ELR (cell line): ENCODE results near the gene HOXD11.
A peak's percentile ranks its signal among the peaks of the same experiment; 100 is the strongest.

Source experiments
- DNase-seq: peaks from one replicate; pipeline ENCODE4 v3.0.0-alpha.2; 2015; ENCODE audit warnings: low read depth

The HOXD11 gene

DNA sequence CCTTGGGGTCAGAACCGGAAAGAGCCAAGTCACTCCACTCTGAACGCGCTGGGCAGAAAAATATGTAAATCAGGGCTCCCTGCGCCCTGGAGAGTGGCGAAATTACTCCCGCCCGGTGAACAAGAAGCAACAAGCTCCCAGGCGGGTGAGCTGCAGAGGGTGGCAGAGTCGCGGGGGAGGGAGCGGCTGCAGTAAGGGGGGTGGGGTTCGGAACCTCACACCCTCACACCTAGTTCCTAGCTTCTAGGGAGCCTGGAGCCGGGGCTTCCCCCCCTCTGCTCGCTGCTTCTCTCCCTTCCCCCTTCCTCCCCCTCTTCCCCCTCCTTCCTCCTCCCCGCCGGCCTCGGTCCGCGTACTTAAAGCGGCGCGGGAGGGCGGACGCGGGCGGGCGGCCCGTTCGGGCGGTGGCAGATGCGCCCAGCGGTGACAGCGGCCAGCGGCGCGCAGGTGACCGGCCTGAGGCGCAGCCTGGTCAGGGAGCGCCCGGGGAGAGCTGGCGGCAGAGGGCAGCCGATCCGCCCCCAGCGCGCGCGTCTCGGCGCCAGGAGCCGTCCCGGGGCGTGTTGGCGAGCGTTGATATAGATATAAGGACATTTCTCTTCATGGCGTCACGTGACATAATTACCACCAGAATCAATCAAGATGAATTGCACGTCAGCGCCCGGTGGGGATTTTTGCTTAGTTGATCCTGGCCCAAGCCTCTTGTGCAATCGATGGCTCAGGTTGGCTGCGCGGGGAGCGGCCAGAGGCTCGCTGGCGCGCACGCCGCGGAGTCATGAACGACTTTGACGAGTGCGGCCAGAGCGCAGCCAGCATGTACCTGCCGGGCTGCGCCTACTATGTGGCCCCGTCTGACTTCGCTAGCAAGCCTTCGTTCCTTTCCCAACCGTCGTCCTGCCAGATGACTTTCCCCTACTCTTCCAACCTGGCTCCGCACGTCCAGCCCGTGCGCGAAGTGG lies at the start of gene HOXD11:
Gene HOXD11, plus strand, starts transcription at position 700 of the 959 bp plus-strand sequence. Its CDS starts 76 bp downstream, at position 776.
- DNase-seq: peak; percentile 38

DNA sequence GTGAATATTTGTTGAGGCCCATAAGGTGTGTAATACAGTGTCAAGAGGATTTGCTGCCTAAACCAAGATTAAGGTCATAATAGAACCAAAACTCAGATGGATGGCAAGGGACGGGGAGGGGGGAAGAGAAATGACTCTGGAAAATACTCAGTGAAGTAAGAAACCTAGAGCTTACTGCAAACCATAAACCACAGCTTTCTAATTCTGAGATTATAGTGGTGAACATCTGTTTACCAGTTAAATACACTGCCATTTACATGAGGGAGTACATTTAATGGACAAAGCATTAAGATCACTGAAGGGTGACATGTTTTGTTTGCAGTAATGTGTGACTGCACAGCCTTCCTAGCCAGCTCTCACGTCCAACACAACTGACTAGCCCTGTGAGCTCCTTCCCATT lies 43.1 kb upstream of the HOXD11 start:
- DNase-seq: no peak

DNA sequence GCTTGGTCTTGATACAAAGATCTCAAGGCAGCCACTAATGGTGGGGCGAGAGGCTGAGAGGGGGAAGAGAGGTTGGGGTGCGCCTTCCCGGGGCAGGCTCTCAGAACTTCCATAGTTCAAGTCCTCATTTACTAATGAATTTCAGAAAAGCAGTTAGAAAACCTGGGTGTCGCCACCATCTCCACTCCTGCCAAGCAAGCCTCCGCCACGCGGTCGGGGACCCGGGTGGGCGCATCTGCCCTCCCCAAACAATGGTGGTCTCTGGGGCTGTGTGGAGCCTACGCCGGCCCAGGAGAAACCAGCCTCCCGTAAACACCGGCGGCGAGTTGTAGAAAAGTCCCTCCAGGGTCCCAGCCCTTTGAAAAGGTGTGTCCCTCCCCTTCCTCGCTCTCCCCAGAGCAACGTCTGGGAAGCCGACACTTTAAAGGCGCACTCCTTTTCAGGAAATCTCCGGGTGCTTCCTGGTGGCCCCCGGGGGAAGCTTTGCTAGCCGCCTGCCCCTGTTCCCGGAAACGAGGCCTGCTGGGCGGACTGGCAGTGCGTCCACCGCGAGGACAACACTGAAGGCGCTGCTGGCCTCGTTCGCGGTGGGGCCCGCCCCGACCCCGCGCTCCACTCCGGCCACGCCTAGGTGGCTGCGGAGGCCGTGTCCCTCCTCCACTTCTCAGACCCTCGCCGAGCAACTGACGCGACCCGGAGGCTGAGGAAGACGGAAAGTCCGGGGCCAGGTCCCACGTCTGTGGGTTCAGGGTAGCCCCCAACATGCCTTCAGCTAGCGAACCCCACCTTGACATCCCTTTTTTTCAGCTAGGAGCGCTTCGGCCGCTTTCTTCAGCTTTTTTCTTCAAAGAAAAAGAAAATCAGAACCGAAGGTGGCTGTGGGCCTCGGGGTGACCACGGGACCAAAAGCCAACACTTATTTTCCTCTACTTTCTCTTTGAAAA lies 40.2 kb upstream of the HOXD11 start:
- DNase-seq: no peak

DNA sequence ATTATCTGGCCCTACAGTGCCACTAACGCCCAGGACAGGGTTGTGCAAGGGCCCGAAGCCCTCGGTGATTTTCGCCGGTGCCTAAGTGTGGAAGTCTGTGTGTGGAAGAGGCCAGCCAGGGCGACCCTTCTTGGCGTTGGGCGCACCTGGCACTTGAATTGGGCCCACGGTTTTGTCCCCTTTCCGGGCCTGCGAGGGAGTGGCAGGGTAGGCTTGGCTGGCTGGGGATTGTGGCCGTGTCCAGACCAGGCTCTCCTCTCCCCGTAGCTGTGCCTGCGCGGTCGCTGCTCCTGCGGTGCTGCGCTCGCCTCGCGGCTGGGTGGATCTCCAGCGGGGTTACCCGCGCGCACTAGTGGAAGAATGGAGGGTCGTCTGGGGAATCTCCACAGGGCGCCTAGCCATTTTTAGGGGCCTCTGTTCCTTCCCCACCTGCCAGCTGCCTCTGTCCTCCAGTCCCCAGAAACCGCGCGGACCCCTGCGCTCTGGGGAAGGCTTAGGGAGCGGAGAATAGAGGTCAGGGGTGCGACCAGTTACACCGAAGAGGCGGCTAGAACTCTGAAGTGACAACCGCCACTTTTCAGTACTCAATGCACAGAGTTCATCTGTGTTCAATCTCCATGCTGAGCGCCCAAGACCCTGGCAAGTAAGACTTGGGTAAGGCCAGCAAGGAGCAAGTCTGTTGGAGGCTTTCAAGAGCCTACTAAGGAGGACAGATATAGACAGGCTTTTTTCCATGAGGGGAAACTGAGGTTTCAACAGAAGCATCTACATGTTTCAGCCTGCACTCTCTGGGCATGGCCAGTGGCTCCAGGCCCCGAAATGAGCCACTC lies 39.3 kb upstream of the HOXD11 start:
- DNase-seq: no peak

DNA sequence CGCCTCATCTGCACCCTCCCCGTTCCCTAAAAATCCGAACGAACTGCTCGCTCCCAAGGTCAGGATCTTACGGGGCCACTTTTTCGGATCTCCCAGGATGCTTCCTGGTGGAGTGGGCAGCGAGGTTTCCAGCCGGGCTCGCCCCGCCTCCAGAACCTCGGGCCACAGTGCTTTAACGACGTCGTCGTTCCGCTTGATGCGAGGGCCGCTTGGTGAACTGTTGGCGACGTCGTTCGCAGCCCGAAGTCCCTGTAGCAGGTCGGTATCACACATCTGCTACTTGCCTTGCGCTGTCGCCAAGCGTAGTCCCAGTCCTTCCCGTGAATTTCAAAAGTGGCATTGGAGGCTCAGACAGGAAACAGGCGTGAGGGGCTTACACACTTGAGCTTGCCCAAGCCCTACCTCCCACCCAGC lies 38.7 kb upstream of the HOXD11 start:
- DNase-seq: no peak

DNA sequence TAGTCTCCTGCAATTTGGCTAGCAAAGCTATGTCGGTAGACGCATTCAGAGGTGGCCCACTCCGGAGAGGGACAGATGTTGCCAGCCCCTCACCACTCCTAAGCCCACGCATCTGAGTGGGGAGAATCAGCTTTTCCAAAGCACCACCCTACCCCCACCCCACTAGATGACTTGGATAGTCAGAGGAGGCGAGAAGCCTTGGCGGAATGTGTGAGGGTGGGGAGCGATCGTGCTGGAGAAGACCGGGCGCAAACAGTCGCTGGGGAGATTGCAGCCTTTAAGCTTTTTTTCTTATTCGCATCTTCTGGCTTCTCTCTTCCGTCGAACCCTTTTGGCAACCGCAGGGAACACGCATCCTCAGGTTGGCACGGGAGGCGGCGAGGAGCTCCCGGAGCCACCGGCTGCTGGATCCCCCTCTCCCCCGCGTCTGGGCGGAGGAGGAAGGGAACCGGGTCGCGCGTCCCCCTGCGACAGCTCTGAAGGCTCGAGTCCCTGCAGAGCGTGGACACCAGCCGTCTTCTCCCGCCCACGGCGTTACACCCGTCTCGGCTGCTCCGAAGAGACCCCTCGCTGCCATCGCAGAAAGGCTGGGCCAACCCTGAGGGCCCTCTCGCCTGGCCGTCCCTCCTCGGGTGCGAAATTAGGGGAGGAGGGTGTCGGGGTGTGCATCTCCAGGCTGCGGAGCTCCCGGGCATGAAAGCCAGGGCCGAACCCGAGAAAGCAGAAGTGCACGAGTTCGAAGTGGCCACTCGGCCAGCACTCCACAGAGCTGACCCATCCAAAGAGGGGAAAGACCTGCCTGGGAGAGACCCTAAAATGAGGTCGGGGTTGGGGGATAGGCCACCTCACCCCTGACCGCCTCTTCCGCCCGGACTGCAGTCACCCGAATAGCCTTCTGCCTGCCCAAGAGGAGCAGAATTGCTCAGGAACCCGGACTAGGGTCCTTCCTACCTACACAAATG lies 35.5 kb upstream of the HOXD11 start:
- DNase-seq: no peak

DNA sequence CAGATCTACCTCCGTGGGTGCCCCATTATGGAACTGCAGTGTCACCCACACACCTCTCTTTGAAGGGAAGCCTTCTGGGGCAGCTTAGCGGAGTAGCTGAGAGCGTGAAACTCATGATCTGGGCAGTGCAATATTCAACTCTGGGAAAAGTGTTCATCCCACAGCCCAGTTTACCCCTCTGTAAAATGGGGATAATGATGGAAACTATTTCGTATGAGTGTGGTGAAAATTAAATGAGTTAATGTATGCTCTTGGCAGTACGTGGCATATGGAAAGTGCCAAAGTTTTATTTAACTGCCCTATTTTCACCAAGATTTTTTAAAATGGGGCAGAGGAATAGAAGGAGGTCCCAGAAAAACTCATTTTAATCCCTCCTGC lies 34.8 kb upstream of the HOXD11 start:
- DNase-seq: no peak

DNA sequence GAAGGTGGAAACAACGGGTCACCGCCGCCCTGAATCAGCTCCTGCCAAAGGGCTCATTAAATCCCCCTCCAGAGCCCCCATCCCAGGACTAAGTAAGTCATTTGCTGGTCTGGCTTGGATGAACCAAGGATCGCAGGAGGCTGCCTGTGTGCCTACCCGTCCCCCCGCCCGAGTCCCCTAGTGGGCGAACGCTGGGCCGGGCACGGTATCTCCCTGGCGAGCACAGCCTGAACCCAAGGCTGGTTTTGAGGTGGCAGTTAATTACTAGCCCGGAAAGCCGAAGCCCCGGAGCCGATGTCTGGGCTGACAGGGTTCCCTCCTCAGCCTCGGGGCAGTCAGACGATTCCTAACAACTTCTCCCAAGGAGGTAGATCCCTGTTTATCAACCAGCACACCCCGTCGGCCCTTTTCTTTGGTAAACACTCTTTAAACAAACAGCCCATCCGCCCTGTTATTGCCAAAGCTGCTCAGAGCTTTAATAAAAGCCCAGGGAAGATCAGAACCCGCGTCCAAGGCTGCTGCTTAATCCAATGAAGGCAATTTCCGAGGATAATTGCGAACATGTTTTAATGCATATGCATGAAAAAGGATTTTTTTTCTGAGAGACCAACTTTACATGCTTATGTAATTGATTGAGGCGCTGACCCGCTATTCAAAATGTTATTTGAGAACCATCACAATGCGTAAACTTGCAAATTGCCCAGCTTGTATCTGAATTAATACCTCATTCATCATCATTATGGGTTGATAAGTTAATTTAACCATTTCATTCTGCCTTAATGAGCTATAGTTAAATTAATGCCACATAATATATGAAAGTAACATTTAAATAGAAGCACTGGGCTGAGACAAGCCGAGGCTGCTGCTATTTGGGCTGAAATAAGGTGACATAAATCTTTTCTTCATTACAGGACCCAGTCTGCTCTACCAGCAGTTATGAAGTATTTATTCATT lies 33.9 kb upstream of the HOXD11 start:
- DNase-seq: no peak

DNA sequence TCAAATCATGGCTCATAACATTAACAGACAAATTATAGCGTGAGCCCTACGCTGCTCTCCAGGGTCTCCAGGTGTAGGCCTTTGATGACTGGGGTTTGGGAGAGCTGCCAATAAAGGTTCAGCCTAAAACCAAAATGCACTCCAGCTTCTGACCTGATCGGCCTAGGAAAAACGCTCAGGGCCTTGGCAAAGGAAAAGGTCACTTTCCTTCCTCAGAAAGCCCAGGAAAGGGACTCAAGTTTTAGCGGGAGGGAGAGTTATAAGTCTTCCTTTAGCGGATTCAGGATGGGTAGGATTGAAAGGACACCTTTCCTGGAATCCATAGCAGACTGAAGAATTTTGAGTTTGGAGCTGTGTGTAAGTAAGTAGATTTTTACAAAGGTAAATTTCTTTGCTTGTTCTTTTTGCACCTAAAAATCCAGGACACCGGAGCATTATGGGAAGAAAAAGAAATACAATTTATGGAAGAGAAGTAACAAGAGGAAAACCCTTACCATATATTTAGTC lies 32.1 kb upstream of the HOXD11 start:
- no peak for DNase-seq

DNA sequence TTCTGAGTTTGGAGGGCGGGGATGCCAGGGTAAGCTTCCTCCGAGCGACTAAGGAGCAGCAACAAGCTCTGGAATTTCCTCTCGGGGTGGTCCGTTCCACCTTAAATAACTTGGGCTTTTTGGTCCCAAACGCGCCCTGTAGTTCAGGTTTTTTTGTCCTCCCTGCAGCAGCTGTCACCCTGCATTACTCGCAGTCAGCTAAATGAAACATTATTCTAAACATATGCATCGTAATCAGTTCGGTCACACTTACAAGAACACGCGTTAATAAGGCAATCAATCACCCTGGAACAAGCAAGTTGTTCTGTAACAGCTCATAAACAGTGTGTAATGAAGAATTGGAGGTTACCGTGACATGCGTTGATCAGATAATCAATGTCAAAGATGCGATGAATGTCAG lies 31.6 kb upstream of the HOXD11 start:
- peak; percentile 11 for DNase-seq

DNA sequence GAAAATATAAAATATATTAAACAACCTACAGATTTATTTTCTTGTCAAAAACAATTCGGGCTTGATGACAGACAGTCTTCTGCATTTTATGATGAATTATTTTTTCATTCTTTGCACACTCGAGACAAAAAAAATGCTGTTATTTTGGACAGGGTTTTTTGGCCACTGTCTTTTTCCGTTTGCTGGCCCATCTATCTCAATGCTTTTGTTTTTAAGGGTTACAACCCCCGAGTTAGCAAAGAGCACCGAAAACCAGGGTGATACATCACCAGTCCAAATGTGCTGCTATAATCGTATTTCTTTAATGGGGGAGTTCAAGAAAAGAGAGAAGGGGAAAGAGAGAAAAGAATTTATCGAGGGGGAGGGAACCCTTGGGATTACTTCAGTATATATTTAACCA lies 31.0 kb upstream of the HOXD11 start:
- no peak for DNase-seq

DNA sequence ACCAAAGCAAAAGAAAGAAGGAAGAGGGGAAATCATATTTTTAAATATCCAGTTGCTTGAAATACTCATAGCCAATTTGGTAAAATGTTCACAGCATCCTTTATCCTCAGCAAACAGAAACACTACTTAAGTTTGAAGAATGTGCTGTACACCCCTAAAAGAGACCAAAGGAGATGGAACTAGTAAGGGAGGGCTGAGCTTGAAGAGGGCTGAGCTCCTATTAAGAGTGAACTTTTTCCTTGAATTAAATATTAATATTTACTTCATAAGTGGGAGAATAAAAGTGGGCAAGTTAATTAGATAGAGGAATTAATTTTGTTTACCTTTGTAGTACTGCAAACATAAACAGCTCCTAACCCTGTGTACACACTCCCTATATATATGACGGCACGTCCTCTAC lies 30.3 kb upstream of the HOXD11 start:
- DNase-seq: no peak

DNA sequence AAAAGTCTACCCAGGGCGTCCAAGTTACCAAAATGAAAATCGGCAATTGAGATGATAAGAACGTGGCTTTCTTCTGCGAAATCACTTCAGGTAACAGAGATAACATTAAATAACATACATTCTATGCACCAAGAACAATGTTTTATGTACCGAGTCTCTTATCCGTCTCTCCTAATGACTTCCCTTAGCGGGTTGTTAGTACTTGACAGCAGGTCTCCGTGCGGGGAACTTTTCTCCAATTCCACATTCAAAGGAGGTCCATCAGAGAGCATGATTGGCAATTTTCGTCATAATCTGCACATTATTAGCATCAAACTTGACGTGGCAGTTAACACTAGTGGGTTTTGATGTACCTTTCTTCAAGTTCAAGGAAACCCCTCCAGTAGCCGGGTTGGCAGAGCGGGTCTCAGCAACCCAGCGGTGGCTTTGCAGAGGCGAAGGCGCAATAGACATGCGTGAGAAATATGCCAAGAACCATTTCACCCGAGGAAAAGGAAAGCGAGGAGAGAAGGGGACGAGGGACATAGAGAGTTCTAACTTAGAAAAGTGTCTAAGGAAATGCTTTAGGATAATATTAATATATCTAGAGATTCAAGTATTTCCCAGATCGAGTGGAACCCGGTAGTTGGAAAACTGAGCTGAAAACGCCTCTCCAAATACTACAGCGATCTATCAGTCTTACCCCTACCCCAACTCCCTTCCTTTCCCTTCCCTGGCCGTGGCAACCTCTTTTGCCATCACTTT lies 28.4 kb upstream of the HOXD11 start:
- DNase-seq: no peak

DNA sequence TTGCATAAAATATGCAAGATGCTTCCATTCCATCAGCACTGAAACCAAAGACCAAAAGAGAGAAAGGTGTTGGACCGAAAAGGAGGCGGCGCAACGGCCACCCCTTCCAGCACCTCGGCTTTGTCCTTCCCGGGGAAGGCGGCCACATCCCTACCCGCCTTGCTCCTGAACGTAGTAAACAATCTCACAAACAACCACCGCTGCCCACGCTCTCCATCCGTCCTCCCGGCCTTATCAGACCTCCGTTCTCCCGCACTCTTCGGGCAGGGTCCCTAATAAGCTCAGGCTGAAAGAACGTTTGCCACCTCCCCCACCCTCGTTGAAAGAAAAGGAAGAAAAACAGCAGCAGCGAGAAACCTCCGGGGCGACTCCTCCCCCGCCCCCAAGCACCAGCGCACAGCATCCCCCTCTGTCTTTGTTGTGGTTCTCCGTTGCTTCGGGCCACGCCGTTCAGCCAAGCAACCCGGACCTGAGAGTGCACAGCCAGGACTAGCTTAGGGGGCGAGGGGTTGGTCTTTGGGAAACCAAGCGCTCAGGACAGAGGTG lies 27.7 kb upstream of the HOXD11 start:
- DNase-seq: peak; percentile 3

DNA sequence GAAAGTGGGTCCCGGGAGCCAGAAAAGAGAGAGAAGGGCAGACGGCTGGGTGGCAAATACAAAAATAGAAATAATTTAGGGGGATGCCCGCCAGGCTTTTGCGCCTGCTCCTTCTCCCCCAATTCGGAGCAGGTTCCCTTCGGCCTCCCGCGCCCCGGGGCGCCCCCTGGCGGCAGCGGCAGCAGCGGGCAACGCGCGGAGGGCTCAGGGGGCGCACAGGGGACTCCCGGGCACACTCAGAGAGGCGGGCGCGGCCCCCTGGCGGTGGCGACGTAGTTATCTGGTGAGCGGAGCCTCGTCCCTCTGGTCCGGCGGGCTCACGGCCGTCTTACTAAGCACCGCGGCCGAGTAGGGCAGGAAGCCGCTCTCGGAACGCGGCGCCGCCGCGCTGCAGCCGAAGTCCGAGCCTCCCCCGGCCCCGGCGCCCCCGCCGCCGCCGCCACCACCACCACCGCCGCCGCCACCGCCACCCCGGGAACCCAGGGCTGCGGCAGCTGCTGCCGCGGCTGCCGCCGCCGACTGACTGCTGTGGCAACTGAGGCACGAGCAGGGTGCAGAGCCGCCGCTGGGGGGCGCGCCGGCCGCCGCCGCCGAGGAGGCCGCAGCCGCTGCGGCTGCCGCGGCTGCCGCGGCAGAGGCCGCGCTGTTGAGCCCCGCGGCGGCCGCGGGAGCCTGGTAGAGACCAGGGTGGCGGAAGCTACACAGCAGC lies 27.1 kb upstream of the HOXD11 start:
- DNase-seq: peak; percentile 60

DNA sequence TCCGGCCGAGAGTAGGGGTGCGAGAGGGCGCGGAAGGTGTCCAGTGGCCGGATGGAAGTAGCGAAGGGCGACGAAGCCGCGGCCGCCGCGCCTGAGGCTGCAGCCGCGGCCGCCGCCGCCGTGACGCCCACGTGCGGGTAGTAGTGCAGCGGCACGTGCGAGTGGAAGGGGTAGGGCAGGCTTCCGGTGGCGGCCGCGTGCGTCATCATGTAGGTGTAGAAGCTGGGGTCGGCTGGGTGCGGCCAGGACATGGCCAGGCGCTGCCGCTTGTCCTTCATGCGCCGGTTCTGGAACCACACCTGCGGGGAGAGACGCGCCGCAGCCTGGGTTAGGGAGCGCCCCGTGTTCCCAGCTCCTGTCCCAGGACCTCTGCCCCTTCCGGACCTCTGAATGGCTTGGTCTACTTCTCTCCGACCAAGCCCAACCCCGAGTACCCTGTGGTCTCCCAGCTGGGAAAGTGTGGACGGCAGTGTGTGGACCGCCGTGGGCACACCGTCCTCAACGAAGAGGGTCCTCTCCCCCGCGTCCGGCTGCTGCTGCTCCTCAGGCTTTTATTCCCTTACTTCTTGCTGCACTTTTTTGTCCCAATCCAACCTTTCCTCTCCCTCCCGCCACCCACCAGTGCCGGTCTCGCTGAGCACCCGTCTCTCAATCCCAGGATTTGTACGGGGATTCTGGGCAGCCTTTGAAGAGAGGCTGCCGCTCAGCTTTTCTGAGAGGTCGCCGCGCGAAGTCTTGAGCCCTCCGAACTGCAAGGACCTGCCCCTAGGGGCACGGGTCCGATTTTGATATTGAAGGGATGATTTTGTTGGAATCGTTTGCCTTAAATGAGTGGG lies 26.3 kb upstream of the HOXD11 start:
- peak; percentile 6 for DNase-seq

DNA sequence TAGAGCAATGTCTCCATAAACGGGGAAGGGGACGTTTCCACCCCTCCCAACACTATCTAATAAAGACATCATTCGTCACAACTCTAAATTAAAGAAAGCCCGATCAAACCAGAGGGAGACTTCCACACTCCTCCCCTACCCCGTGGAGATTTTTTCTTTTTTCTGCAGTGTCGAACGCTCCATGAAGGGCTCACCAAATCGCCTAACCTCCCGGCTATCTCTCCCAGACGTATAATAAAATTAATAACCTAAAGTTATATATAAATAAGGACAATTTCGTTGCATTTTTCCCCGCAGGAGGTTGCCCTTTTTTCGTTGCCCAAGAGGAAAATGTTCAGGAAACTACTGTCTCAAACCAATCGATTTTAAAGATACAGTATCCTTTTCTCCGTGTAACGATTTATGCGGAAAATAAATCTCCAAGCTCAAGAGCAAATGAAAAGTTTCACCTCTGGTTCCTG lies 25.7 kb upstream of the HOXD11 start:
- no peak for DNase-seq
